ENCODE results near the gene MAP2K4. TPM values are rescaled to one million over a fixed set of nuclear protein-coding genes. Genes with fewer than 3 reads are reported as not detected.

MAP2K4 gene
- total and polyA plus RNA-seq, 2 experiments from 2014 or later = 38.5 to 53.6 TPM

GRCh38 chr17:11981862-11982261 is 38.8 kb upstream of the MAP2K4 start:
- TF ChIP-seq EZH2 (IDR thresholded peaks at IDR 0.05; ENCODE audit: borderline replicate concordance) = no peak
- TF ChIP-seq EZH2phosphoT487 (IDR thresholded peaks at IDR 0.05; ENCODE audit: low read depth, severe bottlenecking, unreplicated experiment) = no peak
- TF ChIP-seq, protein P1, sequence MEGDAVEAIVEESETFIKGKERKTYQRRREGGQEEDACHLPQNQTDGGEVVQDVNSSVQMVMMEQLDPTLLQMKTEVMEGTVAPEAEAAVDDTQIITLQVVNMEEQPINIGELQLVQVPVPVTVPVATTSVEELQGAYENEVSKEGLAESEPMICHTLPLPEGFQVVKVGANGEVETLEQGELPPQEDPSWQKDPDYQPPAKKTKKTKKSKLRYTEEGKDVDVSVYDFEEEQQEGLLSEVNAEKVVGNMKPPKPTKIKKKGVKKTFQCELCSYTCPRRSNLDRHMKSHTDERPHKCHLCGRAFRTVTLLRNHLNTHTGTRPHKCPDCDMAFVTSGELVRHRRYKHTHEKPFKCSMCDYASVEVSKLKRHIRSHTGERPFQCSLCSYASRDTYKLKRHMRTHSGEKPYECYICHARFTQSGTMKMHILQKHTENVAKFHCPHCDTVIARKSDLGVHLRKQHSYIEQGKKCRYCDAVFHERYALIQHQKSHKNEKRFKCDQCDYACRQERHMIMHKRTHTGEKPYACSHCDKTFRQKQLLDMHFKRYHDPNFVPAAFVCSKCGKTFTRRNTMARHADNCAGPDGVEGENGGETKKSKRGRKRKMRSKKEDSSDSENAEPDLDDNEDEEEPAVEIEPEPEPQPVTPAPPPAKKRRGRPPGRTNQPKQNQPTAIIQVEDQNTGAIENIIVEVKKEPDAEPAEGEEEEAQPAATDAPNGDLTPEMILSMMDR (IDR thresholded peaks at IDR 0.05; ENCODE audit: poor library complexity) = no peak
- Histone ChIP-seq H4K20me1 (ENCODE audit: insufficient read depth, poor library complexity, severe bottlenecking) (no peaks in the 10 kb centered on the region), H3K9me2 (replicated peaks; ENCODE audit: insufficient read depth) (no peaks in the 10 kb centered on the region), H3K9me3 (ENCODE audit: low read depth) (no peaks in the 10 kb centered on the region), H3K36me3 (replicated peaks; ENCODE audit: insufficient read depth, low read depth) (no peaks in the 10 kb centered on the region), H3K4me1 (ENCODE audit: insufficient read depth) (peaks cover 4% of the 10 kb centered on the region), H3K27ac (no peak overlapping the region), H3K4me2 (no peak overlapping the region), H2AFZ (no peak overlapping the region), H3K79me2 (no peaks in the 10 kb centered on the region), H3K27me3 (no peaks in the 10 kb centered on the region), H3K4me3 (no peak overlapping the region)
- DNase-seq (ENCODE audit: low spot score) = no peak
- whole genome bisulfite sequencing (ENCODE audit: low lambda C conversion rate, missing lambda C conversion rate) = 93% methylated on average over 4 of the region's 4 CpGs

GRCh38 chr17:11986179-11986941 is 34.3 kb upstream of the MAP2K4 start:
- Histone ChIP-seq H4K20me1 (ENCODE audit: insufficient read depth, poor library complexity, severe bottlenecking) (no peaks in the 10 kb centered on the region), H3K4me2 (peak overlapping the region; percentile 46), H3K4me1 (ENCODE audit: insufficient read depth) (peaks cover 4% of the 10 kb centered on the region), H3K27ac (no peak overlapping the region), H3K4me3 (no peak overlapping the region), H3K27me3 (no peaks in the 10 kb centered on the region), H3K79me2 (no peaks in the 10 kb centered on the region), H3K9me3 (ENCODE audit: low read depth) (no peaks in the 10 kb centered on the region), H2AFZ (no peak overlapping the region), H3K9me2 (replicated peaks; ENCODE audit: insufficient read depth) (no peaks in the 10 kb centered on the region), H3K36me3 (replicated peaks; ENCODE audit: insufficient read depth, low read depth) (no peaks in the 10 kb centered on the region)
- peak; percentile 14 for DNase-seq (ENCODE audit: low spot score)
- WGBS (ENCODE audit: low lambda C conversion rate, missing lambda C conversion rate) = 64% methylated on average over 4 of the region's 4 CpGs
- TF ChIP-seq EZH2 (IDR thresholded peaks at IDR 0.05; ENCODE audit: borderline replicate concordance) (no peak), EZH2phosphoT487 (IDR thresholded peaks at IDR 0.05; ENCODE audit: low read depth, severe bottlenecking, unreplicated experiment) (no peak)
- TF ChIP-seq, protein P1 (IDR thresholded peaks at IDR 0.05; ENCODE audit: poor library complexity) = no peak

GRCh38 chr17:11986942-11987329 is 33.7 kb upstream of the MAP2K4 start:
- H3K36me3 ChIP-seq (replicated peaks; ENCODE audit: insufficient read depth, low read depth) = no peaks in the 10 kb centered on the region
- TF ChIP-seq, protein P1 (IDR thresholded peaks at IDR 0.05; ENCODE audit: poor library complexity) = peak; percentile 69
- TF ChIP-seq EZH2 (IDR thresholded peaks at IDR 0.05; ENCODE audit: borderline replicate concordance) = no peak
- no peak for TF ChIP-seq EZH2phosphoT487 (IDR thresholded peaks at IDR 0.05; ENCODE audit: low read depth, severe bottlenecking, unreplicated experiment)
- H2AFZ ChIP-seq = no peak overlapping the region
- no peak overlapping the region for H3K4me3 ChIP-seq
- H3K9me2 ChIP-seq (replicated peaks; ENCODE audit: insufficient read depth) = no peaks in the 10 kb centered on the region
- 24% methylated on average over 5 of the region's 5 CpGs for WGBS (ENCODE audit: low lambda C conversion rate, missing lambda C conversion rate)
- H3K27ac ChIP-seq = no peak overlapping the region
- no peaks in the 10 kb centered on the region for H3K79me2 ChIP-seq
- H3K9me3 ChIP-seq (ENCODE audit: low read depth) = no peaks in the 10 kb centered on the region
- peak; percentile 51 for DNase-seq (ENCODE audit: low spot score)
- no peaks in the 10 kb centered on the region for H4K20me1 ChIP-seq (ENCODE audit: insufficient read depth, poor library complexity, severe bottlenecking)
- no peaks in the 10 kb centered on the region for H3K27me3 ChIP-seq
- peaks cover 4% of the 10 kb centered on the region for H3K4me1 ChIP-seq (ENCODE audit: insufficient read depth)
- peak overlapping the region; percentile 46 for H3K4me2 ChIP-seq
